Stimulated activated CD8-positive, alpha-beta memory T cell treated with anti-CD3 and anti-CD28 coated beads, Interleukin-15, amount 100 ng/mL, for 48 hours (primary cell): ENCODE measurements around the gene ADGRD2.

Source experiments
- DNase-seq, 2 donors: peaks; one replicate each; pipeline ENCODE4 v3.0.0-alpha.2; 2020; ENCODE audit warnings: low read depth in 2 of 2

The ADGRD2 gene

DNA sequence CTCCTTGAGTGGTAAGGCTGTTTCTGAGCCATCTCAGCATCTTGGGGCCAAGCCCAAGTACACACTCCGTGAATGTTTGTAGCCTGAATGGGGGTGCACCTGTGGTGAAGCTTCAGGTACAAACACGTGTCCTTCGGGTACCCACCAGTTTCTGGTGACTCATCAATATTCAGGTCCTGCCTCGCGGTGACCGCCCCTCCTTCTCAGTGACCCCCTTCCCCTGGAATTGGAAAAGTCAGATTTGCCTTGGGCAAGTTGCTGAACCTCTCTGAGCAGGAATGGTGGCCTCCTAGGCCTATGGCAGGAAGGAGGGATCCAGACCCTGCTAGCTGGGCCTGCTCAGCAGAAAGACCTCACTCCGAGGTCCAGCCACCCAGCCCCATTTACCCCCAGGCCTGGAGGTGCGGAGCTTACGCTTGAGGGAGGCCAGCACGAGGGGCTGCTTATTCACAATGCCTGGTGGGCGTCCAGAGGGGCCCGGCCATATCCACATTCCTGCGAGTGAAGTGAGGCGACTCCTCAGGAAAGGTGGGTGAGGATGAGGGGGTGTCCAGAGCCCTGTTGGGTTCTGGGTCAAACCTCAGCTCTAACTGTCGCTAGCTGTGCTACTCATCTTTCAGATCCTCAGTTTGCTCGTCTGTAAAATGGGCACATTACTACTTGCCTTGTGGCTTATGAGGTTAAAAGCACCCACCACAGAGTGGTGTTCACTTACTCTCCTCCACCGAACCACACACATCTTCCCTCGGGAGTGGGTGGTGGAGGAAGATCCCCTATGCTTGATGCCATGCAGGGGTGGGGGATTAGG is 7.0 kb downstream of the ADGRD2 start:
- DNase-seq = no peak

DNA sequence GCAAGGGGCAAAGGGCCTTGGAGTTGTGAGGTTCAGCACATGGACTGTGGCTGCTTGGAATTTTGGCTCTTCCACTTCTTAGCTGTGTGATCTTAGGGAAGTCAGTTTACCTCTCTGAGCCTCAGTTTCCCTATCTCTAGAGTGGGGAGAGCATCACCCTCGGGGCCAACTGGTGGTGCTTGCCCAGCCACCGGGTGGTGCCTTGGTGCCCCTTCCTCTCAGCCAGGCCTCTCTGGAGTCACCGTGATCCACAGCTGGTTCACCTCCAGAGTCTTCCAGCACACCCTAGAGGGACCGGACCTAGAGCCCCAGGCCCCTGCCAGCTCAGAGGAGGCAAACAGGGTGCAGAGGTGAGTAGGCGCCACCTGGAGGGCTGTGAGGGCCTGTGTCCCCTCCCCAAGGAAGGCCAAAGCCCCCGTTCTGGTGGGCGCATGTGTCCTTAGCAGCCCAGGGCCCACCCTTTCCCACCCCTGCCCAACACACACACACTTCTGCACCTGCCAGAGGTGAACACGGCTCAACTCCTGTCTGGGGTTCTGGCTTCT is 7.7 kb downstream of the ADGRD2 start:
- DNase-seq = no peak

DNA sequence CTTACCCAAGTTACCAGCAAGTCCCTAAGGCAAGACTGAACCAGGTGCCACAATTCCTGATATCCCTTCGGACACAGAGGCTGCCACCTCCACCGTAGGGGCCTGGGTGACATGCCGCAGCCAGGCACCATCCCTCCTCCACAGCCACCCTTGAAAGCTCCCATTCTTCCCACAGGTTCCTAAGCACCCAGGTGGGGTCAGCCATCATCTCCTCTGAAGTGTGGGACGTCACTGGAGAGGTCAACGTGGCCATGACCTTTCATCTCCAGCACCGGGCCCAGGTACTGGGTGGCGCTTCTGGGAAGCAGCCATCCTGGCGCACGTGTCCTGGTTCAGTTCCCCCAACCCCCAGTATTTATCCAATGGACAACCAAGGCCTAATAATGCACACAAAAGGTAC is 8.2 kb downstream of the ADGRD2 start:
- DNase-seq = no peak

DNA sequence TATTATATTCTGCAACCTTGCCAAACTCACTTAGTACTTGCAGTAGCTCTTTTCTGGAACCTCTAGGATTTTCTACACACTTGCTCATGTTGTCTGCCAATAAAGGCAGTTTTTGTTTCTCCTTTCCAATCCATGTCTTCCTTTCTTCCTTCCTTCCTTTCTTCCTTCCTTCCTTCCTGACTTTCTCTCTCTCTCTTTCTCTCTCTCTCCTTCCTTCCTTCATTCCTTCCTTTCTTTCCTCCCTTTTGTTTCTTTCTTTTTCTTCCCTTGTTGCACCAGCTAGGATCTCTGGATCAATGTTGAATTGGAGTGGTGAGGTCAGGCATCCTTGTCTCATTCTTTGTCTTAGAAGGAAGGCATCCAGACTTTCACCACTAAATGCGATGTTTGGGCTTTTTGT is 12.5 kb downstream of the ADGRD2 start:
- no peak for DNase-seq

DNA sequence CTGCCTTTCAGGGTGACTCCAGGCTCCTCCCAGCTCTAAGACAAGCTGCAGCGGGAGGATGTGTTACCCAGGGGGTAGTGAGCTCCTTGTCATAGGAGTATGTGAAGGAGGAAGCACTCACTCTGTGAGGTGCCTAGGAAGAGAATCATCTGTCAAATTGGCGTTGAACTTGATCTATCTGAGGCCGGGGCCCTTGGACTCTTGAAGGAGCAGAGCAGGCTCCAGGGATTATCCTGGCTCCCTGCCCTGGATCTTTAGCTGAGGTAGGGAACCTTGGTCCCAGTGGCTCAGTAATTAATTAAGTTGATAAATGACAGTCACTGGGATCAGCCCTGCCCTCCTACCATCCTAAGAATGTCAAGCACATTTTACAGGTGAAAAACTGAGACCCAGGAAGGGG is 15.5 kb downstream of the ADGRD2 start:
- DNase-seq = no peak

DNA sequence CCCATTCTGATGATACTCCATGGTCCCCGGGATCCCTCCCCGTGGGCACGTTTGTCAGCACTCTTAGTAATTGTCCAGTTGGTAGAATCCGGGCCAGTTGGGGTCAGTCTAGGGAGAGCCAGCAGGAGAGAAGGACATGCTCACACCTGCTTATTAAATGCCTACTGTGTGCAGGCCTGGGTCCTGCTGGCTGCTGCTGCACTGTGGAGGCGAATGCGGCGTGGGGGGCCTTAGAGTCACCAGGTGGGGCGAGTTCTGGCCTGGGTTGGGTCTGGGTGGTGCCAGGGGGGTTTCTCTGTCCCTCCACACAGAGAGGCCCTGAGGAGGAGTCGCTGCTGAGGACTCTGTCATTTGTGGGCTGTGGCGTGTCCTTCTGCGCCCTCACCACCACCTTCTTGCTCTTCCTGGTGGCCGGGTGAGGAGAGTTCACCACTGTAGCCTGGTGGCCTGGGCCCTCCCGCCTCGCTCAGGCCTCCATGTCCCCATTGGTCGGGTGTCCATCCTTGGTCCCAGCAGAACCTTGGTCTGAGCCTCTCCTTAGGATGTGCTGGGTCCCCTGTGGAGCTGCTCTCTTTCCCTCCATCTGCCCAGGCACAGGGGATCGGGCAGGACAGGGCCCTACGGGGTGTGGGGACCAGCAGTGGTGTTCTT is 17.3 kb downstream of the ADGRD2 start:
- no peak for DNase-seq

DNA sequence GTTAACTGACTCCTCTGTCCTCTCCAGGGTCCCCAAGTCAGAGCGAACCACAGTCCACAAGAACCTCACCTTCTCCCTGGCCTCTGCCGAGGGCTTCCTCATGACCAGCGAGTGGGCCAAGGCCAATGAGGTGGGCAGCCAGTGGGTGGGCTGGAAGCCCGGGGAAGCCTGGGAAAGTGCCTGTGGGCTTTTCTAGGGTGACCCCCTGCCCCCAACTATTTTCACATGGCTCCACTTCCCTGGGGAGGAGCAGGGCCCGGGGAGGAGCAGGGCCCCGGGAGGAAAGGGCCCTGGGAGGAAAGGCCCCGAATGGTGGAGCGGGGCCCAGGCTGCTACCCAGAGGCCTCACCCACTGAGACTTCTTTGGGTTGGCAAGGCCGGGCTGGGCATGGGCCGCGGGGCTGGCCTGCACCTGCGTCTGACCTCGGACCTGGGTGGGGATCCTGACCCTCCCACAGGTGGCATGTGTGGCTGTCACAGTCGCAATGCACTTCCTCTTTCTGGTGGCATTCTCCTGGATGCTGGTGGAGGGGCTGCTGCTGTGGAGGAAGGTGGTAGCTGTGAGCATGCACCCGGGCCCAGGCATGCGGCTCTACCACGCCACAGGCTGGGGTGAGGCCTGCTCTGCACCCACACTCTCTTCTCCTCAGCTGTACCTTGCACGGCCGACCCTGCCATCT is 17.9 kb downstream of the ADGRD2 start:
- DNase-seq = no peak

DNA sequence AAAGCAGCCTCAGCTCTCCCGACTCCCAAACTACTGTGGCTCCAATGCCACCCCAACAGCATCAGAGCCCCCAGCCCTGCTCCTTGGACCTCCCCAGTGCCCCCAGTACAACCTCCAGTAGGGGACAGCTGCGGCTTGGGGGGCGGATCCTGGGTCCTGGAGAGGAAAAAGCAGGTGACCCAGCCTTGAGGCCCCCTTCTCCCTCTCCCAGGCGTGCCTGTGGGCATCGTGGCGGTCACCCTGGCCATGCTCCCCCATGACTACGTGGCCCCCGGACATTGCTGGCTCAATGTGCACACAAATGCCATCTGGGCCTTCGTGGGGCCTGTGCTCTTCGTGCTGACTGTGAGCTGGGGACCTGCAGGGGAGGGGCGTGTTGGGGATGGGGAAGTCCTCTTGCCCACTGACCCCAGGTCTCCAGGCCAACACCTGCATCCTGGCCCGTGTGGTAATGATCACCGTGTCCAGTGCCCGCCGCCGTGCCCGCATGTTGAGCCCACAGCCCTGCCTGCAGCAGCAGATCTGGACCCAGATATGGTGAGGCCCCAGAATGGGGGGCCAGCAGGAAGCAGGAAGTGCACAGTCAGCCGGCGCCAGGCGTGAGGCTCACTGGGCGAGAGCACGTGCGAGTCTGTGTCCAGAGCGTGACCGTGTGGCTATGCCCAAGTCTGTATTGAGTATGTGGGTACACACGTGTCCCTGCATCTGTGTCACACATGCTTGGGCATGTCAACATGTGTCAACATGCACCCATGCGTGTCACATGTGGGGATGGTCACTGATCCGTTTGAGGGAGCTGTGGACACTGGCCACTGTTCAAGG is 19.0 kb downstream of the ADGRD2 start:
- DNase-seq = no peak

DNA sequence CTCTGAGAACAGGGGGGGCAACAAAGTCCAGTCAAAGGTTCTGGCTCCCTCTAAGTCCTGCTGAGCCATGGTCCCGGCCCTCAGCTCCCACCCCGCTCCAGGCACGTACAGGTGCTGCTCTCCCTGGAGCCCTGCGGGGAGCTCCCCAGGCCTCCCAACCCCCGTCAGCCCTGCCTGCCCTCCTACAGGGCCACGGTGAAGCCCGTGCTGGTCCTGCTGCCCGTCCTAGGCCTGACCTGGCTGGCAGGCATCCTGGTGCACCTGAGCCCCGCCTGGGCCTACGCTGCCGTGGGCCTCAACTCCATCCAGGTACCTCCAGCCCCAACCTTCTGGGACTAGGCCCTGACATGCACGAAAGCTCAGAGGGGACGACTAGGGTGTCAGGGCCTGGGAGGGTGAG is 20.1 kb downstream of the ADGRD2 start:
- DNase-seq = no peak

DNA sequence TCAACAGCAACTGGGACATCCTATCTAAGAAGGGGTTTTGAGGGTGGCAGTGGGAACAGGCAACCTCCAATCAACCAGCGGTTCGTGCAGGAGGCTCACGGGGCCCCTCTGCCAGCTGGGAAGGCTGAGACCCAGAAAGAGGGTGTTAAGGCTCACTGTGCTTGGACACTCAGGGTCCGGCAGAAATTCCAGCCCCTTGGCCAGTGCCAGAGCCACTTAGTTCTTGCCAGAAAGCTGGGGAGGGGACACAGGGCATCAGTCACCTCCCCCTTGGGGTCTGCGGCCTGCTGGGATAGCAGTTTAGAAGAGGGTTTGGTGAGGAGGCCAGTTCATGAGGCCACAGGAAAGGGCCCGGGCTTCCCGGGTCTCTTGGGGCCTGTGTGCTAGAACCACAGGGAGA is 20.5 kb downstream of the ADGRD2 start:
- no peak for DNase-seq

DNA sequence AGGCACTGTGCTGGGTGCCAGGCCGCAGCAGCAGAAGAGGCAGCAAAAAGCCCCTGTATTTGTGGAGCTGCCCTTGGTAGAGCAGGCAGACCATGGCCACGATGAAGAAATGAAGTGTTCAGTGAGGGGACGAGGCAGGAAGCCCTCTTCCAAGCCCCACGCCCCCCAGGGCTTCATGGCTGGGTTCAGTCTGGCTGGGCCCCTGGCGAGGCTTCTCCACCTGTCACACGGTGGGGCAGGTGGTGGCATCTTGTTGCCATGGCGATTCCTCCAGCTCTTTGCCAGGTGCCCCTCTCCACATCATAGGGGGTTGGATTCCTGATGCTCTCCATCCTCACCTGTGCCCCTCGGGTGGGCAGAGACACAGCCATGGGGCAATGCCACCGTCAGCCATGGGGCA is 21.5 kb downstream of the ADGRD2 start:
- no peak for DNase-seq

DNA sequence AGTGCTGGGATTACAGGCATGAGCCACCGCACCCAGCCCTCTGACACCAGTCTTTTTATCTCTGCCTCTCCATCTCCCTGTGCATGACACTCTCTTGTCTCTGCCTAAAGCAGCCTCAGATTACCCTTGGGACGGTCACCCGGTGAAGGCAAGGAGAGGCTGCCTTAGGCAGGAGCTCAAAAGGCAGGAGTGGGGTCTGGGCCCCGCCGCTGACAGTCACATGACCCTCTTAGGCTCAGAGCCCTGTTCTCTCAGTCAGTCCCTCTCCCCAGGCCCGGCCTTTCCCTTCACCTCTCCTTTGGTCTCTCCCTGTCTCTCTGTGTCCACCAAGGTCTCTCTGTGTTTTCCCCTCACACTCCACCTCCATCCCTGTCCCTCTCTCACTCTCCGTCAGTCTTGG is 22.5 kb downstream of the ADGRD2 start:
- DNase-seq = no peak

DNA sequence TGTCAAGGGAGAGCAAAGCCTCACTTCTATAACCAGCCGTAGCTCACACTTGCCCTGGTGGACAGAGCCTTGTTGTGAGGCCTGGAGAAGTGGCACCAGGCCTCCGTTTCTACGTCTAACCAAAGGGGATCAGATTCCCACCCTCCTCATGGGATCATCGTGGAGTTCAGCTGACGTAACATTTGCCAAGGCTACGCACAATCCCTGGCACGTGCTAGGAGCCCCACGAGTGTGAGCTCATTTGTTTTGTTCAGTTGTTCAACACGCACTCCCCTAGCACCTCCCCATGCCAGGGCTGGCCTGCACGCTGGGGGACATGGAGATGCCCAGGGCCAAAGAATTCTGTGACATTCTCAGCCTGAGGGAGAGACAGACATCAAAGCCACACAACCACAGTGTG is 23.1 kb downstream of the ADGRD2 start:
- DNase-seq = no peak

DNA sequence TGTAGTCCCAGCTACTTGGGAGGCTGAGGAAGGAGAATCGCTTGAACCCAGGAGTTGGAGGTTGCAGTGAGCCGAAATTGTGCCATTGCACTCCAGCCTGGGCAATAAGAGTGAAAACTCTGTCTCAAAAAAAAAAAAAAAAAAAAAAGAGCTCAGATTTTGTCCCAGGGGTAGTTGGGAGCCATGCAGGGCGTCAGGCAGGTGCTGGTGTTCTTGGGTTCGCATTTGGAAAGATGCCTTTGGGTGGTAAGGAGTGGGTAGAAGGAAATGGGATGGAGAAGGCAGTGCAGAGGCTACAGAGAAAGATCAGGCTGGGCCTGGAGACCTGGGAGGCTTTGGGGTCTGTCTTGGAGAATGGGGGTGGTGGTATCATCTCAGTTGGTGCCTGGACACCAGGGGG is 23.9 kb downstream of the ADGRD2 start:
- DNase-seq = no peak

DNA sequence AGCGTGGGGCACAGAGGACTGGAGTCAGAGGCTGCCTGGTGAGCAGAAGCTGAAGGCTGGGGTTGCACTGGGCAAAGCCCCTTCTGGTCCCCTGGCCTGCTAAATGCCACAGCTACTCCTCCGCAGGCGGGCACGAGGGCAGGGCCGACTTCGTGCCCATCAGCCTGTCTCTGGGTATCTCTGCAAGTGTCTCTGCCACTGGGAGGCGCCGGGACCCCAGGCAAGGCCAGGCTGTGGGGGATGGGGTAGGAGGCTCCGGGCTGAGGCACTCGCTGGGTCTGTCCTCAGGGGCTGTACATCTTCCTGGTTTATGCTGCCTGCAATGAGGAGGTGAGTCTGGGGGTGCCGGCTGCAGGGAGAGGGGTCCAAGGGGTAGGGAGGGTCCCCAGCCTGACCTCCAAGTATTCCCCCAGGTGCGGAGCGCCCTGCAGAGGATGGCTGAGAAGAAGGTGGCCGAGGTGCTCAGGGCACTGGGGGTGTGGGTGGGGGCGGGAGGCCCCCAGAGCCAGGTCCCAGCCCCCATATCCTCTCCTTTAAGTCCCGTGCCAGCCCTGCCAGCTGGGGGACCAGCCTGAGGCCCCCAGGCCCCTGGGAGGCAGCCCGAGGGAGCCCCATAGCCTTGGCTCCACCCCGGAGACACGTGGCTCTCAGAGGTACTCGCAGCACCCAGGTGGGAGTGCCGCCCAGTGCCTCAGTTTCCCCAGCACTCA is 25.1 kb downstream of the ADGRD2 start:
- DNase-seq = no peak

DNA sequence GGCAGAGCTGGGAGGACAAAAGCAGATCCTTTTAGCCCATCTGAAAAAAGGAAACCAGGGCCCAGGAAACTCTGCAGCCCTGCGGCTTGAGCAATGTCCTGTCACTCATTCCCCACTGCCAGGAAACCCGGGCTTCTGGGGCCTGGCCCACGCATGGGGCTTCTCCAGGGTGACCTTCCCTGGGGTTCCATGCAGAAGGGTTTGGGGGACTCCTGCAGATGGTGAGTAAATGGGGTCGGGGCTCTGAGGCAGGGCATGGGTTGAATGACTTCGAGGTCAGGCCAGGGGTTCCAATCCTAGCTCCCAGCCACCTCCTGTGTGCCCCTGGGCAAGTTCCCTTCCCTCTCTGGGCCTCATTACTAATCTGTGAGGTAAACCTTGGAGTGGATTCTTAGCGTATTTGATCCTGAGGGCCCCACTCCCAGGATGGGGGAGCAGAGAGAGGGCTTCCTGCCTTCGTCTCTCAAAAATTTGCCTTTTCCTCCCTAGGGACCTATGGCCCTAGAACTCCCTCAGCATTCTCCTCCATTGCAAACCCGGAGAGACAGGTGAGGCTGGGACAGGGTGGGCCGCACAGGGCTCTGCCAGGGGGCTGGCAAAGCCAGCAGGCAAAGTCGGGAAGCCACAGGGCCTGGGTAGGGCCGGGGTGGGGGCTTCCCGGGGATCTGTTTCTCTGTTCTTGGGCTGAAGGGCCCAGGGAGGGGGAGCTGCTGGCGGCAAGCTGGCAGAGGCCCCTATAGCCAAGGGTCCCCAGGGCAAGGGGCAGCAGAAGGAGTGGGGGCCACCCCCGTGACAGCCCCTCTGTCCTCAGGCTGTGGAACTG is 25.8 kb downstream of the ADGRD2 start:
- no peak for DNase-seq

DNA sequence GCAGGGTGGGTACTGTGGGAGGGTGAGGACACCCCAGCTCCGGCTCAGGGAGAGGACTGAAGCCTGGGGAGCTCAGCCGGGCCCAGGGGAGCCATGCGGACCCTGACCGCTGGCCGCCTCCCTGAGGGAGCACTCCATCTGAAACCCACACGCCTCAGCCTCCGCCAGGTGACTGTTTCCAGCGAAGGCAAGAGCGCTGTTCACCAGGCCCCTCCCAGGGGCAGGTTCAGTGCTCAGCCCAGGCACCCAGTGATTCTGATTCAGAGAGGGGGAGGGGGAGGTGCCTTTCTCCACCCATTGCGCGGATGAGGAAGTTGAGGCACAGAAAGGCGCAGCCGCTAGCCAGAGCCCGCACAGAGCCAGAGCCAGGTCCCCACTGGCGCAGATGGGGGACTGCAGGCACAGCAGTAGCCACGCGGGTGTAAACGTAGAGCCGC is 27.0 kb downstream of the ADGRD2 start:
- DNase-seq = no peak

DNA sequence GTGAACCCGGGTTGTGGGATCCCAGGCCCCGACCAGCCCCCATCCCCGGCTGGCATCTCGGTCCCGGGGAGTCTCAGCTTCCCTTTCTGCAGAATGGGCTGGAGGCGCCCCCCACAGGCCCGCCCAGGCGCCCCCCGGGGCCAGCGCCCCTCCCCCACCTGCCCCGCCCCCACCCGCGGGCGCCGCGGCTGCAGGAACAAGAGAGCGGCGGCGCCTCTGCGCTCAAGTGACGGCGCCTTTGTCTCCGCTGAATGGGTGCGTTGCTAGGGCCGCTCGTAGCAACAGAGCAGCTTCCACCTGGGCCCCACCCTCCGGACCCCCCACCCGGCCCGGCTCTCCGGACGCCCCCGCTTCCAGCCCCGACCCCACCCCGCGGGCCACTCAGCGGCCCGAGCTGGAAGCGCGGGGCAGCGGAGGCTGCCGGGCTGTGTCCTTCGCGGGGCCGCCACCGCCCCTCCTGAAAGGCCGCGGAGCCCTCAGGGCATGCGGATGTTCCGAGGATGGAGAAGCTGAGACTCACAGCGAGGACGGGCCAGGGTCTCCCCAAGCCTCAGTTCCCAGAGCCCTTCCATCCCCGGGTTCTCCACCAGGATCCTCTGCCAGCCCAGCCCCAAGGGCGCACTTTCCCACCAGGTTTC is 27.5 kb downstream of the ADGRD2 start:
- DNase-seq = no peak

DNA sequence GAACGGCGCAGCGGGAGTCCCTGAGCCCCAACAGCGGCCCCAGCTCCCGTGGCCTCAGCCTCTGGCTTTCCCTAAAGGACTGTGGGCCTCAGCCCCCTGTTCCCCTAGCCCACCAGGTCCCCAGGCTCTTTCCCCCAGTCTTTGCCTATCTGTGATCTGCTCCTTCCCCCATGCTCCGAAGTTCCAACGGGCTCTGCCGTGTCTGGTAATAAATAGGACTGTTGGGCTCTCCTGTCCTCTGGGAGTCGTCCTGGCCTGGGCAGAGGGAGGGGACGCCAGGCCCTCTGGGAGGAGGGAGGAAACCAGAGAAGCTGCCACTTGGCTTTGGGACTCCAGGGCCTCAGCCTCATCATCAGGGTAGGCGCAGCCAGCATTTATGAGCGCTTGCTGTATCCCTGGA is 28.1 kb downstream of the ADGRD2 start:
- no peak for DNase-seq

DNA sequence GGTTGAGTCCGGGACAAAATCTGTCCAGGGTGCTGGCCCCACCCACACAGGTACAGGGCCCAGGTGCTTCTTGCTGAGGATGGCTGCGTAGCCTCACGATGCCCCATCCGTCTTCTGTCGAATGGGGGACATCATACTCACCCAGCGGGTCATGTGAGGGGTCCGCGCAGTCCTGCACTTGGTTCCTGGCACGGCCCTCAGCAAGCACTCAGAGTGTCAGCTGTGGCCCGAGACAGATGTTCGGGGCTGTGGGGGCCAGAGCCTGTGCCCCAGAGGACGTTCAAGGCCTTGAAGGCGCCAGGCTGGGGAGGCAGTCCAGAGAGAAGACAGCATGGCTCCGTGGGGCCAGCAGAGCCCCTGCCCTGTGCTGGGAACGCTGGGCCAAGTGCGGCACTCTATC is 29.1 kb downstream of the ADGRD2 start:
- no peak for DNase-seq
